ENCODE measurements around the gene PTMA. TPM values are rescaled to one million over a fixed set of nuclear protein-coding genes. Genes with fewer than 3 reads are reported as not detected.
A peak's percentile ranks its signal among the peaks of the same experiment; 100 is the strongest.

PTMA gene
- total and polyA plus RNA-seq, 9 of the 15 experiments (the other 6 are each of a cell fraction or from before 2014, with no cell fraction given) = 429 to 2,322 (median 1,578) TPM

DNA sequence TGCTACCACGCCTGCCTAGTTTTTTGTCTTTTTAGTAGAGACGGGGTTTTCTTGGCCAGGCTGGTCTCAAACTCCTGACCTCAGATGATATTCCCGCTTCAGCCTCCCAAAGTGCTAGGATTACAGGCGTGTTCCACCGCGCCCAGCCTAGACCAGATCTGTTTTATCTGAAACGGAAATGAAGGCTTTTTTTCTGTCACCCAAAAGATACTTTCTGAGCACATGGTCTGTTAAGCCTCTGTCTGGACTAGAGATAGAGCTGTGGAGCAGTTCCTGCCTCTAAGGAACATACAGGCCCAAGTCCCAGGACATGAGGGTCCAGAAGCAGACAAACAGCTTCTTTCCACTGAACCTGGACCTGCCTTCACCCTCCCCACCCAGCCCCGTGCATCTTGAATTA, 43.6 kb upstream of the PTMA start (continued):
- TF ChIP-seq, protein P1, sequence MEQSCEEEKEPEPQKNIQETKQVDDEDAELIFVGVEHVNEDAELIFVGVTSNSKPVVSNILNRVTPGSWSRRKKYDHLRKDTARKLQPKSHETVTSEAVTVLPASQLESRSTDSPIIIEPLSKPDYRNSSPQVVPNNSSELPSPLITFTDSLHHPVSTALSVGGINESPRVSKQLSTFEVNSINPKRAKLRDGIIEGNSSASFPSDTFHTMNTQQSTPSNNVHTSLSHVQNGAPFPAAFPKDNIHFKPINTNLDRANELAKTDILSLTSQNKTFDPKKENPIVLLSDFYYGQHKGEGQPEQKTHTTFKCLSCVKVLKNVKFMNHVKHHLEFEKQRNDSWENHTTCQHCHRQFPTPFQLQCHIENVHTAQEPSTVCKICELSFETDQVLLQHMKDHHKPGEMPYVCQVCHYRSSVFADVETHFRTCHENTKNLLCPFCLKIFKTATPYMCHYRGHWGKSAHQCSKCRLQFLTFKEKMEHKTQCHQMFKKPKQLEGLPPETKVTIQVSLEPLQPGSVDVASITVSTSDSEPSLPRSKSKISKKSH (CRISPR knock-in tag; IDR thresholded peaks at IDR 0.05) = no peak
- TF ChIP-seq HNRNPK (IDR thresholded peaks at IDR 0.05; ENCODE audit: low read depth, low read length, poor library complexity, severe bottlenecking) = no peak
- TF ChIP-seq, protein P2, sequence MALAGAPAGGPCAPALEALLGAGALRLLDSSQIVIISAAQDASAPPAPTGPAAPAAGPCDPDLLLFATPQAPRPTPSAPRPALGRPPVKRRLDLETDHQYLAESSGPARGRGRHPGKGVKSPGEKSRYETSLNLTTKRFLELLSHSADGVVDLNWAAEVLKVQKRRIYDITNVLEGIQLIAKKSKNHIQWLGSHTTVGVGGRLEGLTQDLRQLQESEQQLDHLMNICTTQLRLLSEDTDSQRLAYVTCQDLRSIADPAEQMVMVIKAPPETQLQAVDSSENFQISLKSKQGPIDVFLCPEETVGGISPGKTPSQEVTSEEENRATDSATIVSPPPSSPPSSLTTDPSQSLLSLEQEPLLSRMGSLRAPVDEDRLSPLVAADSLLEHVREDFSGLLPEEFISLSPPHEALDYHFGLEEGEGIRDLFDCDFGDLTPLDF (CRISPR knock-in tag; IDR thresholded peaks at IDR 0.05) = no peak
- no peak for TF ChIP-seq ZEB2 (IDR thresholded peaks at IDR 0.05)
- TF ChIP-seq ARID1B (IDR thresholded peaks at IDR 0.05) = 0 out of 2 replicates have a peak, but pooled peaks have one; percentile 9
- TF ChIP-seq, protein P3, sequence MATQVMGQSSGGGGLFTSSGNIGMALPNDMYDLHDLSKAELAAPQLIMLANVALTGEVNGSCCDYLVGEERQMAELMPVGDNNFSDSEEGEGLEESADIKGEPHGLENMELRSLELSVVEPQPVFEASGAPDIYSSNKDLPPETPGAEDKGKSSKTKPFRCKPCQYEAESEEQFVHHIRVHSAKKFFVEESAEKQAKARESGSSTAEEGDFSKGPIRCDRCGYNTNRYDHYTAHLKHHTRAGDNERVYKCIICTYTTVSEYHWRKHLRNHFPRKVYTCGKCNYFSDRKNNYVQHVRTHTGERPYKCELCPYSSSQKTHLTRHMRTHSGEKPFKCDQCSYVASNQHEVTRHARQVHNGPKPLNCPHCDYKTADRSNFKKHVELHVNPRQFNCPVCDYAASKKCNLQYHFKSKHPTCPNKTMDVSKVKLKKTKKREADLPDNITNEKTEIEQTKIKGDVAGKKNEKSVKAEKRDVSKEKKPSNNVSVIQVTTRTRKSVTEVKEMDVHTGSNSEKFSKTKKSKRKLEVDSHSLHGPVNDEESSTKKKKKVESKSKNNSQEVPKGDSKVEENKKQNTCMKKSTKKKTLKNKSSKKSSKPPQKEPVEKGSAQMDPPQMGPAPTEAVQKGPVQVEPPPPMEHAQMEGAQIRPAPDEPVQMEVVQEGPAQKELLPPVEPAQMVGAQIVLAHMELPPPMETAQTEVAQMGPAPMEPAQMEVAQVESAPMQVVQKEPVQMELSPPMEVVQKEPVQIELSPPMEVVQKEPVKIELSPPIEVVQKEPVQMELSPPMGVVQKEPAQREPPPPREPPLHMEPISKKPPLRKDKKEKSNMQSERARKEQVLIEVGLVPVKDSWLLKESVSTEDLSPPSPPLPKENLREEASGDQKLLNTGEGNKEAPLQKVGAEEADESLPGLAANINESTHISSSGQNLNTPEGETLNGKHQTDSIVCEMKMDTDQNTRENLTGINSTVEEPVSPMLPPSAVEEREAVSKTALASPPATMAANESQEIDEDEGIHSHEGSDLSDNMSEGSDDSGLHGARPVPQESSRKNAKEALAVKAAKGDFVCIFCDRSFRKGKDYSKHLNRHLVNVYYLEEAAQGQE (IDR thresholded peaks at IDR 0.05; ENCODE audit: borderline replicate concordance) = 0 out of 2 replicates have a peak, but pooled peaks have one; percentile 8
- TF ChIP-seq, protein P3 (CRISPR knock-in tag; IDR thresholded peaks at IDR 0.05; ENCODE audit: low read depth) = no peak
- TF ChIP-seq NFIX (CRISPR knock-in tag; IDR thresholded peaks at IDR 0.05; ENCODE audit: low read depth) = no peak
- TF ChIP-seq ZNF217 (CRISPR knock-in tag; IDR thresholded peaks at IDR 0.05) = no peak
- TF ChIP-seq HDAC8 (tag; IDR thresholded peaks at IDR 0.05) = no peak
- TF ChIP-seq ZNF140 (CRISPR knock-in tag; IDR thresholded peaks at IDR 0.05) = no peak
- TF ChIP-seq BCOR (IDR thresholded peaks at IDR 0.05) = no peak
- no peak for TF ChIP-seq ZNF146 (CRISPR knock-in tag; IDR thresholded peaks at IDR 0.05; ENCODE audit: unreplicated experiment)
- no peak for TF ChIP-seq WHSC1 (IDR thresholded peaks at IDR 0.05; ENCODE audit: low read length)
- no peak for TF ChIP-seq OTX1 (CRISPR knock-in tag; IDR thresholded peaks at IDR 0.05)
- TF ChIP-seq TCF7 (IDR thresholded peaks at IDR 0.05; ENCODE audit: borderline replicate concordance) = no peak
- TF ChIP-seq CBFA2T3 (IDR thresholded peaks at IDR 0.05) = peak; percentile 23; the same call in 1 of the 2 replicates
- TF ChIP-seq, protein P4, sequence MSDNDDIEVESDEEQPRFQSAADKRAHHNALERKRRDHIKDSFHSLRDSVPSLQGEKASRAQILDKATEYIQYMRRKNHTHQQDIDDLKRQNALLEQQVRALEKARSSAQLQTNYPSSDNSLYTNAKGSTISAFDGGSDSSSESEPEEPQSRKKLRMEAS (CRISPR knock-in tag; IDR thresholded peaks at IDR 0.05) = peak; percentile 18; the same call in 1 of the 2 replicates
- no peak for TF ChIP-seq FOS (IDR thresholded peaks at IDR 0.05; ENCODE audit: extremely low read depth, insufficient read length)

Measured in K562 (cell line).